HepG2 (cell line): Measurements from ENCODE around the gene PCDHGB2. TPM values are rescaled to one million over a fixed set of nuclear protein-coding genes. Genes with fewer than 3 reads are reported as not detected.

Experiments used
- BRCA1 ChIP-seq: sonication (generic); formaldehyde crosslinking; IDR thresholded peaks from 2 replicates; pipeline ENCODE4 v1.4.0; 2020; ENCODE audit warnings: missing genetic modification reagents
- CCAR2 ChIP-seq: fragments of 200-400 bp; formaldehyde crosslinking; optimal IDR thresholded peaks from 2 replicates; pipeline ENCODE3; 2018; ENCODE audit warnings: low read depth, mild to moderate bottlenecking, low read length, moderate library complexity
- EED ChIP-seq: sonication (generic); formaldehyde crosslinking; IDR thresholded peaks from 2 replicates; pipeline ENCODE4 v1.5.0; 2020; ENCODE audit warnings: mild to moderate bottlenecking, missing genetic modification reagents
- FOXK1 ChIP-seq: sonication (generic); formaldehyde crosslinking; IDR thresholded peaks from 2 replicates; pipeline ENCODE4 v1.4.0; 2020; ENCODE audit warnings: low read depth, missing genetic modification reagents, borderline replicate concordance
- GLI4 ChIP-seq: sonication (generic); formaldehyde crosslinking; IDR thresholded peaks from 2 replicates; pipeline ENCODE4 v1.5.1; 2020; ENCODE audit warnings: missing genetic modification reagents, mild to moderate bottlenecking, moderate library complexity, borderline replicate concordance
- HOXA9 ChIP-seq: sonication (generic); formaldehyde crosslinking; IDR thresholded peaks from 2 replicates; pipeline ENCODE4 v1.8.1; 2022; ENCODE audit warnings: missing genetic modification reagents, mild to moderate bottlenecking, moderate library complexity, borderline replicate concordance
- KDM1A ChIP-seq: IDR thresholded peaks from 2 replicates; pipeline ENCODE4 v1.6.1; 2016; ENCODE audit warnings: missing compliant biosample characterization
- MTF1 ChIP-seq: sonication (generic); formaldehyde crosslinking; IDR thresholded peaks from 2 replicates; pipeline ENCODE4 v1.5.0; 2020; ENCODE audit warnings: missing genetic modification reagents
- NR2F2 ChIP-seq: IDR thresholded peaks from 2 replicates; pipeline ENCODE4 v1.6.1; 2012; ENCODE audit warnings: low read depth, inconsistent platforms, borderline replicate concordance
- PRMT3 ChIP-seq: sonication (generic); formaldehyde crosslinking; IDR thresholded peaks from 2 replicates; pipeline ENCODE4 v1.8.1; 2022; ENCODE audit warnings: low read depth, mild to moderate bottlenecking, moderate library complexity, missing genetic modification reagents, borderline replicate concordance
- SNAI1 ChIP-seq: sonication (generic); formaldehyde crosslinking; IDR thresholded peaks from 2 replicates; pipeline ENCODE4 v1.5.0; 2020; ENCODE audit warnings: mild to moderate bottlenecking, missing genetic modification reagents, borderline replicate concordance
- TOPORS ChIP-seq: sonication (generic); formaldehyde crosslinking; IDR thresholded peaks from 2 replicates; pipeline ENCODE4 v1.8.0; 2023; ENCODE audit warnings: mild to moderate bottlenecking, missing genetic modification reagents
- ZEB1 ChIP-seq: IDR thresholded peaks from 2 replicates; pipeline ENCODE4 v1.6.1; 2012; ENCODE audit warnings: mild to moderate bottlenecking, low read depth, inconsistent platforms; ENCODE audit not compliant: insufficient replicate concordance
- ZFX ChIP-seq: sonication (generic); formaldehyde crosslinking; IDR thresholded peaks from 2 replicates; pipeline ENCODE4 v1.4.0; 2020; ENCODE audit warnings: mild to moderate bottlenecking, low read depth, missing genetic modification reagents, moderate library complexity
- ZNF616 ChIP-seq: sonication (generic); formaldehyde crosslinking; IDR thresholded peaks from 2 replicates; pipeline ENCODE4 v1.5.0; 2020; ENCODE audit warnings: low read depth, mild to moderate bottlenecking, missing genetic modification reagents
- ZNF672 ChIP-seq: sonication (generic); formaldehyde crosslinking; IDR thresholded peaks from 2 replicates; pipeline ENCODE4 v1.8.1; 2022; ENCODE audit warnings: missing genetic modification reagents
- ZNF724P ChIP-seq: sonication (generic); formaldehyde crosslinking; IDR thresholded peaks from 2 replicates; pipeline ENCODE4 v1.8.0; 2022; ENCODE audit warnings: missing genetic modification reagents, borderline replicate concordance
- ZNF75D ChIP-seq: sonication (generic); formaldehyde crosslinking; IDR thresholded peaks from 2 replicates; pipeline ENCODE4 v1.8.1; 2023; ENCODE audit warnings: missing genetic modification reagents, mild to moderate bottlenecking, borderline replicate concordance
- ZNF788 ChIP-seq: sonication (generic); formaldehyde crosslinking; IDR thresholded peaks from 2 replicates; pipeline ENCODE4 v1.5.0; 2020; ENCODE audit warnings: mild to moderate bottlenecking, missing genetic modification reagents, borderline replicate concordance
- polyA plus RNA-seq, 8 experiments: library from polyadenylated mRNA; depleted of rRNA in 3 of 8; stranded (reverse) in 7 of 8; unstranded in 1 of 8; fragments of >200 nt; fragmentation: Illumina TruSeq in 4 of 8; extraction: Trizol in 4 of 8; gene quantifications; 2 replicates each; pipeline versions ENCODE4 v1.2.1 to v1.2.3, GENCODE V29; 2011 to 2016; ENCODE audit warnings: low read depth in 4 of 8, missing spikeins in 1 of 8, mixed read lengths in 1 of 8; ENCODE audit not compliant: insufficient read depth in 1 of 8
- total RNA-seq, 5 experiments: library from RNA; depleted of rRNA; stranded (reverse); fragments of >200 nt; fragmentation: Illumina TruSeq; extraction: Trizol; gene quantifications; 2 replicates each; pipeline ENCODE4 v1.2.3, GENCODE V29; 2016; ENCODE audit warnings: low read depth in 1 of 5
- TF ChIP-seq, protein P1 (sequence below): sonication (generic); formaldehyde crosslinking; IDR thresholded peaks from 2 replicates; pipeline ENCODE4 v1.4.0; 2020; ENCODE audit warnings: missing genetic modification reagents, borderline replicate concordance
- TF ChIP-seq, protein P2 (sequence below): sonication (generic); formaldehyde crosslinking; IDR thresholded peaks from 2 replicates; pipeline ENCODE4 v1.4.0; 2020; ENCODE audit warnings: missing genetic modification reagents
- TF ChIP-seq, protein P3 (sequence below): sonication (generic); formaldehyde crosslinking; IDR thresholded peaks from 2 replicates; pipeline ENCODE4 v1.8.0; 2023; ENCODE audit warnings: mild to moderate bottlenecking, missing genetic modification reagents

The PCDHGB2 gene
- total and polyA plus RNA-seq, 2 of the 13 experiments (the other 11 are each of a cell fraction or from before 2014, with no cell fraction given) = 0.64 to 0.82 TPM

DNA sequence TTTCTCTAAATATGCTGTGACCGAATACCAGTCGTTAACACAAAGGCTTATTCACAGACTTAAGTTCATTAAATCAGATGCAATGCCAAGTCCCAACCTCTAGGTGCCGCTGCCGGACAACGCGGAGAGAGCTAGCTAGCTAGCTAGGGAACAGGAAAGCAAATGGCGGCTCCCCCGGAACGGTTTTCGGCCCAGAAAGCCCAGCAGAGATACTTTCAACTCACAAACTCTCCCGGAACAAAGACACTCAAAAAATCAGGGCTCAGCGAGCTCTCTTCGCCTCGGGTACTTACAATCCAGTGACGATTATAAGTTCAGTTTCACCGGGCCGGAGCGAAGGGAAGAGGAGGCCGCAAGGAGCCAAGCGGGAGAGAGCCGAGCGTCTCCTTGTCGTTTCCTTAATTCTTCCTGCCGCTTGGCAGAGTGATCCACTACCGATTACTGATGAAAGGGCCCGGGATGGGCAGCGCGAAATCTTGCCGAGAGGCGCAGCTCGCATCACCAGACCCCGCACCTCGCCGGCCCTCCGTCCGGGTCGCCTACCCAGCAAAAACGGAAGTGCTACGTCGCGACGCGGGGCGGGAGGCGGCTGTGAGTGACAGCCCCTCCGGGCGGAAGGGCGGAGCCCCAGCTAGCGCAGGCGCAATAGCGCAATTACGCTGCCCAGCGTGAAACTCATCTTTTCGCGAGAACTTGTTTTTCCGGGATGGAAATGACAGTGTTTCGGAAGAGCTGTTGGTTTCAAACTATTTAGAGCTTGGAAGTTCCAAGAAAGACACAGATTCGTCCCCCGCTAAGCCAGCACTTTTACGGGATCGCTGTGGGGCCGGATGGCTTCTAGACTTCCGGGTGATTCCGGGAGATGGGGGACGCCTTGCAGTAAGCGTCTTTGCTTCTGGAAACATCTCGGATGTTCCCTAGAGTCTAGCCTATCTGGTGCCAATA is 39.3 kb upstream of the PCDHGB2 start, which contains the start of gene TAF7 (continued):
- TF ChIP-seq ZNF724P (CRISPR knock-in tag) (peak; percentile 59; the same call in 1 of the 2 replicates), CCAR2 (no peak), PRMT3 (CRISPR knock-in tag) (no peak), ZFX (CRISPR knock-in tag) (peak; percentile 95), ZNF672 (CRISPR knock-in tag) (no peak), NR2F2 (no peak), EED (CRISPR knock-in tag) (0 out of 2 replicates have a peak, but pooled peaks have one; percentile 45), ZNF75D (CRISPR knock-in tag) (peak; percentile 71; the same call in 1 of the 2 replicates), ZNF616 (CRISPR knock-in tag) (peak; percentile 76; the same call in 1 of the 2 replicates), MTF1 (CRISPR knock-in tag) (no peak), ZEB1 (no peak), TOPORS (CRISPR knock-in tag) (no peak; the same call in none of the 2 replicates), KDM1A (CRISPR knock-in tag) (no peak), SNAI1 (CRISPR knock-in tag) (no peak), GLI4 (CRISPR knock-in tag) (peak; percentile 86; the same call in 1 of the 2 replicates), HOXA9 (CRISPR knock-in tag) (no peak; the same call in 1 of the 2 replicates), BRCA1 (CRISPR knock-in tag) (no peak), ZNF788 (peak; percentile 89; the same call in 1 of the 2 replicates), FOXK1 (CRISPR knock-in tag) (peak; percentile 46; the same call in 1 of the 2 replicates)
- TF ChIP-seq, protein P1, sequence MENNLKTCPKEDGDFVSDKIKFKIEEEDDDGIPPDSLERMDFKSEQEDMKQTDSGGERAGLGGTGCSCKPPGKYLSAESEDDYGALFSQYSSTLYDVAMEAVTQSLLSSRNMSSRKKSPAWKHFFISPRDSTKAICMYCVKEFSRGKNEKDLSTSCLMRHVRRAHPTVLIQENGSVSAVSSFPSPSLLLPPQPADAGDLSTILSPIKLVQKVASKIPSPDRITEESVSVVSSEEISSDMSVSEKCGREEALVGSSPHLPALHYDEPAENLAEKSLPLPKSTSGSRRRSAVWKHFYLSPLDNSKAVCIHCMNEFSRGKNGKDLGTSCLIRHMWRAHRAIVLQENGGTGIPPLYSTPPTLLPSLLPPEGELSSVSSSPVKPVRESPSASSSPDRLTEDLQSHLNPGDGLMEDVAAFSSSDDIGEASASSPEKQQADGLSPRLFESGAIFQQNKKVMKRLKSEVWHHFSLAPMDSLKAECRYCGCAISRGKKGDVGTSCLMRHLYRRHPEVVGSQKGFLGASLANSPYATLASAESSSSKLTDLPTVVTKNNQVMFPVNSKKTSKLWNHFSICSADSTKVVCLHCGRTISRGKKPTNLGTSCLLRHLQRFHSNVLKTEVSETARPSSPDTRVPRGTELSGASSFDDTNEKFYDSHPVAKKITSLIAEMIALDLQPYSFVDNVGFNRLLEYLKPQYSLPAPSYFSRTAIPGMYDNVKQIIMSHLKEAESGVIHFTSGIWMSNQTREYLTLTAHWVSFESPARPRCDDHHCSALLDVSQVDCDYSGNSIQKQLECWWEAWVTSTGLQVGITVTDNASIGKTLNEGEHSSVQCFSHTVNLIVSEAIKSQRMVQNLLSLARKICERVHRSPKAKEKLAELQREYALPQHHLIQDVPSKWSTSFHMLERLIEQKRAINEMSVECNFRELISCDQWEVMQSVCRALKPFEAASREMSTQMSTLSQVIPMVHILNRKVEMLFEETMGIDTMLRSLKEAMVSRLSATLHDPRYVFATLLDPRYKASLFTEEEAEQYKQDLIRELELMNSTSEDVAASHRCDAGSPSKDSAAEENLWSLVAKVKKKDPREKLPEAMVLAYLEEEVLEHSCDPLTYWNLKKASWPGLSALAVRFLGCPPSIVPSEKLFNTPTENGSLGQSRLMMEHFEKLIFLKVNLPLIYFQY (CRISPR knock-in tag) = 0 out of 2 replicates have a peak, but pooled peaks have one; percentile 46
- TF ChIP-seq, protein P2, sequence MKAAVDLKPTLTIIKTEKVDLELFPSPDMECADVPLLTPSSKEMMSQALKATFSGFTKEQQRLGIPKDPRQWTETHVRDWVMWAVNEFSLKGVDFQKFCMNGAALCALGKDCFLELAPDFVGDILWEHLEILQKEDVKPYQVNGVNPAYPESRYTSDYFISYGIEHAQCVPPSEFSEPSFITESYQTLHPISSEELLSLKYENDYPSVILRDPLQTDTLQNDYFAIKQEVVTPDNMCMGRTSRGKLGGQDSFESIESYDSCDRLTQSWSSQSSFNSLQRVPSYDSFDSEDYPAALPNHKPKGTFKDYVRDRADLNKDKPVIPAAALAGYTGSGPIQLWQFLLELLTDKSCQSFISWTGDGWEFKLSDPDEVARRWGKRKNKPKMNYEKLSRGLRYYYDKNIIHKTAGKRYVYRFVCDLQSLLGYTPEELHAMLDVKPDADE (CRISPR knock-in tag) = no peak
- TF ChIP-seq, protein P3, sequence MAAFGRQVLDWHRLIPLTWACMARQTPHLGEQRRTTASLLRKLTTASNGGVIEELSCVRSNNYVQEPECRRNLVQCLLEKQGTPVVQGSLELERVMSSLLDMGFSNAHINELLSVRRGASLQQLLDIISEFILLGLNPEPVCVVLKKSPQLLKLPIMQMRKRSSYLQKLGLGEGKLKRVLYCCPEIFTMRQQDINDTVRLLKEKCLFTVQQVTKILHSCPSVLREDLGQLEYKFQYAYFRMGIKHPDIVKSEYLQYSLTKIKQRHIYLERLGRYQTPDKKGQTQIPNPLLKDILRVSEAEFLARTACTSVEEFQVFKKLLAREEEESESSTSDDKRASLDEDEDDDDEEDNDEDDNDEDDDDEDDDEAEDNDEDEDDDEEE (CRISPR knock-in tag) = no peak; the same call in 1 of the 2 replicates
